HepG2 (cell line): ENCODE measurements around the gene RBBP8. TPM values are rescaled to one million over a fixed set of nuclear protein-coding genes. Genes with fewer than 3 reads are reported as not detected.

Experiments
- ATAC-seq: fragments of 200-7000 bp; cut with Tn5 transposase; 3 replicates; pipeline ENCODE4 v1.9.1; 2020; ENCODE audit warnings: mild to moderate bottlenecking, moderate library complexity
- BruUV-seq: library from RNA; stranded (reverse); fragments of 400-500 nt; replicated peaks from 2 replicates; lab custom pipeline; 2021; lab: Mats Ljungman, UMichigan
- CTCF ChIA-PET: fragments of 300-600 bp; formaldehyde crosslinking; extraction: SDS; loops from one replicate; lab custom pipeline; 2021; ENCODE audit warnings: low total read pairs, inconsistent platforms, low intra/inter-chr PET ratio; lab: Yijun Ruan, JAX
- POLR2A ChIA-PET: fragments of 350-600 bp; sonication (Branson Sonifier 250); formaldehyde crosslinking; loops from one replicate; lab custom pipeline; 2020; ENCODE audit warnings: antibody characterized with exemption, inconsistent platforms; lab: Yijun Ruan, JAX
- DNase-seq: peaks from one replicate; pipeline ENCODE4 v3.0.0-alpha.2; 2015; ENCODE audit warnings: low spot score
- FAIRE-seq: peaks from 3 replicates; lab custom pipeline; 2011; peaks lifted over from hg19 to GRCh38; lab: Jason Lieb, UNC
- H2AFZ ChIP-seq: one replicate; pipeline ENCODE4 v1.6.1; 2011; ENCODE audit warnings: low read length, inconsistent platforms
- H3K27ac ChIP-seq: fragments of 300-600 bp; 3 replicates; pipeline ENCODE4 v1.8.0; 2011; ENCODE audit warnings: mixed run types, mild to moderate bottlenecking, mixed read lengths, low read length, inconsistent platforms; ENCODE audit not compliant: insufficient read depth; ENCODE audit errors: extremely low read length
- H3K27me3 ChIP-seq, 2 experiments: fragments of 200-600 bp in 1 of 2; 2 replicates in 1 of 2; 3 replicates in 1 of 2; pipeline versions ENCODE4 v1.6.0 to v1.8.0; 2011; ENCODE audit warnings: low read length in 2 of 2, mild to moderate bottlenecking in 2 of 2, moderate library complexity in 2 of 2, inconsistent platforms in 1 of 2; ENCODE audit not compliant: insufficient read depth in 2 of 2, control insufficient read depth in 1 of 2
- H3K36me3 ChIP-seq, 2 experiments: fragments of 200-600 bp in 1 of 2; replicated peaks in 1 of 2; 2 replicates in 1 of 2; 3 replicates in 1 of 2; pipeline versions ENCODE4 v1.5.1 to v1.8.0; 2011; ENCODE audit warnings: low read length in 2 of 2, inconsistent platforms in 1 of 2; ENCODE audit not compliant: insufficient read depth in 2 of 2, control insufficient read depth in 1 of 2
- H3K4me1 ChIP-seq: 2 replicates; pipeline ENCODE4 v1.5.1; 2012; ENCODE audit warnings: low read length, inconsistent platforms; ENCODE audit not compliant: insufficient read depth
- H3K4me2 ChIP-seq: 2 replicates; pipeline ENCODE4 v1.6.0; 2011; ENCODE audit warnings: low read depth, low read length, inconsistent platforms
- H3K4me3 ChIP-seq, 3 experiments: fragments of 200-600 bp in 1 of 3; sonication (generic), shearing (Covaris generic) in 1 of 3; replicated peaks in 1 of 3; 2 replicates each; pipeline ENCODE4 v1.5.1; 2011 to 2016; ENCODE audit warnings: low read length in 3 of 3, inconsistent platforms in 2 of 3, low read depth in 2 of 3, mild to moderate bottlenecking in 2 of 3, control low read depth in 1 of 3, mixed read lengths in 1 of 3; ENCODE audit not compliant: insufficient read depth in 1 of 3
- H3K79me2 ChIP-seq: one replicate; pipeline ENCODE4 v1.6.1; 2011; ENCODE audit warnings: low read length, inconsistent platforms; ENCODE audit not compliant: insufficient read depth
- H3K9ac ChIP-seq: 2 replicates; pipeline ENCODE4 v1.6.0; 2011; ENCODE audit warnings: mild to moderate bottlenecking, low read depth, low read length, inconsistent platforms; ENCODE audit not compliant: insufficient read depth
- H3K9me3 ChIP-seq: 2 replicates; pipeline ENCODE4 v1.5.1; 2012; ENCODE audit warnings: mild to moderate bottlenecking, low read length
- H4K20me1 ChIP-seq: 2 replicates; pipeline ENCODE4 v1.6.0; 2011; ENCODE audit warnings: inconsistent platforms, mild to moderate bottlenecking, low read length, moderate library complexity; ENCODE audit not compliant: insufficient read depth
- MED1 ChIP-seq: sonication (generic); formaldehyde crosslinking; IDR thresholded peaks from 2 replicates; pipeline ENCODE4 v1.4.0; 2020; ENCODE audit warnings: missing genetic modification reagents
- ONECUT2 ChIP-seq: sonication (generic); formaldehyde crosslinking; IDR thresholded peaks from 2 replicates; pipeline ENCODE4 v1.4.0; 2020; ENCODE audit warnings: missing genetic modification reagents
- PAX8 ChIP-seq: sonication (generic); formaldehyde crosslinking; IDR thresholded peaks from 2 replicates; pipeline ENCODE4 v1.8.0; 2022; ENCODE audit warnings: mild to moderate bottlenecking, missing genetic modification reagents, borderline replicate concordance
- RCOR2 ChIP-seq: IDR thresholded peaks from 2 replicates; pipeline ENCODE4 v1.6.1; 2016; ENCODE audit warnings: missing biosample characterization, missing genetic modification reagents
- SMARCE1 ChIP-seq: fragments of 450-650 bp; IDR thresholded peaks from 2 replicates; pipeline ENCODE4 v1.6.1; 2017; ENCODE audit warnings: borderline replicate concordance
- ZNF296 ChIP-seq: sonication (generic); formaldehyde crosslinking; conservative IDR thresholded peaks from 2 replicates; pipeline ENCODE4 v1.5.0; 2020; ENCODE audit warnings: mild to moderate bottlenecking, missing genetic modification reagents
- ZNF354B ChIP-seq: sonication (generic); formaldehyde crosslinking; IDR thresholded peaks from 2 replicates; pipeline ENCODE4 v1.8.0; 2022; ENCODE audit warnings: mild to moderate bottlenecking, missing genetic modification reagents
- ZNF546 ChIP-seq: sonication (generic); formaldehyde crosslinking; conservative IDR thresholded peaks from 2 replicates; pipeline ENCODE4 v1.8.1; 2023; ENCODE audit warnings: mild to moderate bottlenecking, missing genetic modification reagents
- ZNF652 ChIP-seq: IDR thresholded peaks from 2 replicates; pipeline ENCODE4 v1.6.1; 2016; ENCODE audit warnings: low read depth, borderline replicate concordance
- WGBS: methylation state at CpG from one replicate; pipeline ENCODE4 v1.1.6; 2017; ENCODE audit warnings: low lambda C conversion rate; 5-methylcytosine and 5-hydroxymethylcytosine counted together
- in situ Hi-C: cut with HindIII; loops from 2 replicates; pipeline ENCODE4 v1.10.0; 2017; ENCODE audit warnings: low pct_unique_long_range_greater_than_20kb; ENCODE audit not compliant: extremely low pct_ligation_motif_present
- intact Hi-C: fragments of 100-400 bp; cut with micrococcal nuclease; formaldehyde crosslinking; loops from one replicate; pipeline ENCODE4 v1.10.0; 2022; ENCODE audit not compliant: unreplicated experiment
- polyA plus RNA-seq, 8 experiments: library from polyadenylated mRNA; depleted of rRNA in 3 of 8; stranded (reverse) in 7 of 8; unstranded in 1 of 8; fragments of >200 nt; fragmentation: Illumina TruSeq in 4 of 8; extraction: Trizol in 4 of 8; gene quantifications; 2 replicates each; pipeline versions ENCODE4 v1.2.1 to v1.2.3, GENCODE V29; 2011 to 2016; ENCODE audit warnings: low read depth in 4 of 8, missing spikeins in 1 of 8, mixed read lengths in 1 of 8; ENCODE audit not compliant: insufficient read depth in 1 of 8
- total RNA-seq, 5 experiments: library from RNA; depleted of rRNA; stranded (reverse); fragments of >200 nt; fragmentation: Illumina TruSeq; extraction: Trizol; gene quantifications; 2 replicates each; pipeline ENCODE4 v1.2.3, GENCODE V29; 2016; ENCODE audit warnings: low read depth in 1 of 5
- TF ChIP-seq, protein P1 (sequence below): sonication (generic); formaldehyde crosslinking; IDR thresholded peaks from 2 replicates; pipeline ENCODE4 v1.4.0; 2020; ENCODE audit warnings: missing genetic modification reagents, borderline replicate concordance

The RBBP8 gene
- total and polyA plus RNA-seq, 2 of the 13 experiments (the other 11 are each of a cell fraction or from before 2014, with no cell fraction given), result 14.2 to 47.4 TPM

DNA sequence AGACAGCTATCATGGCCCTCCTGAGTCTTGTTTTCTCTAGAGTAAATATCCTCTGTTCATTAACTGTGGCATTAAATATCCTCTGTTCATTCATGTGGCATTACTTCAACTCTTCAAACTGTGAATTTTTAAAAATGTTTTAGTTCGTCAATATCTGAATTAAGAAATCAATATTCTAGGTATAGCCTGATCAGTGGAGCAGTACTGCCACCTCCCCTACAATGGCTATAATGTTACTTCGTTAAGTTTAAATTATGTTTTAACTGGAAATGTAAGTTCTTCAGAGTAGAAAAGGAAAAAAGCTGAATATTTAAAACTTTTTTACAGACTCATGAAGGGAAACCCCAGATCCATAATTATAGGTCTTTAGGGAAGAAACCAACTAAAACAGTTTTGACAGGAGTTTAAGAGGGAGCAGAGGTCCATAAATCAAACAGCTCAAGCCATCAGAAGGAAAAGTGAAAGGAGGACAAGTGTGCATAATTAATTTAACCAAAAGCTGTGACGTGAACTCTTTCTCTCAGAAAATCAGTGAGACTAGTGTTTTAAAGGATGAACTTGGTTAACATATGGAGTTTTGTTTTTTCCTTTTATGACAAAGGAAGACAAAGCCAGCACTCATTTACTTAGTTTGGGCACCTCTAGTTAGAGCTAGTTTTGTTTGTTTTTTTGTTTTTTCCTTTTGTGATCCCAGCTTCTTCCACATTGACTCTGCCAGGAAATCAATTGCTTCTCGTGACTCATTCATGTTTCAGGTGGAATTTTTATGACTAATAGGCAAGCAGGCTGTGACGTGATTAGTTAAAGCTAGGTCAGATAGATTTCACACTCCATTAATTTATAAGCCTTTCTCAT is 44.9 kb downstream of the RBBP8 start:
- BruUV-seq, result TSS peak; percentile 22
- CTCF ChIA-PET, result no interaction called here
- DNase-seq, result no peak

DNA sequence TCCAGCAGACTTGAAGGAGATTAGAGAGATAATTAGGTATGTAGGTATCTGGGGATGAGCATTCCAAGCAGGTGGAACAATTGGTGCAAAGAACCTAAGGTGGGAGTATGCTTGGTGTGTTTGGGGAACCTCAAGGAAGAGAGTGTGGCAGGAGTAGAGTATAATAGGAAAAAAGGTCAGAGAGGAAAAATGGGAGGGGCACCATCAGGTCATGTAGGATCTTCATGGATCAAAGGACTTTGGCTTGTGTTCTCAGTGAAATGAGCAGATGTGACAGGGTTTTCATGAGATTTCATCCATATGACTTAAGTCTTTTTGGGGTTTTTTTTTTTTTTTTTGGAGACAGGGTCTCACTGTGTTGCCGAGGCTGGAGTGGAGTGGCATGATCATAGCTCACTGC is 47.3 kb downstream of the RBBP8 start:
- BruUV-seq, result no TSS peak
- H3K27ac ChIP-seq, result no peak overlapping the region
- H3K27me3 ChIP-seq, result no peaks in the 10 kb centered on the region
- H3K4me1 ChIP-seq, result no peaks in the 10 kb centered on the region
- H3K79me2 ChIP-seq, result no peaks in the 10 kb centered on the region
- intact Hi-C loops (loop anchor here (5.0 kb wide), 1 partner anchor 183 kb away; no protein-coding TSS in a partner anchor), in situ Hi-C loops (no loop called here)
- H3K36me3 ChIP-seq, result peaks cover 3 to 21% of the 10 kb centered on the region in 2 experiments; a peak in 2 of 5 replicates
- FAIRE-seq (no peak), ATAC-seq (no peak), DNase-seq (no peak)
- no peak overlapping the region for H3K4me2 ChIP-seq
- no peak overlapping the region for H2AFZ ChIP-seq
- POLR2A ChIA-PET, result no interaction called here
- H4K20me1 ChIP-seq, result no peaks in the 10 kb centered on the region
- H3K4me3 ChIP-seq, result no peak overlapping the region
- TF ChIP-seq PAX8 (no peak), SMARCE1 (no peak), ONECUT2 (no peak), ZNF652 (CRISPR knock-in tag) (no peak), ZNF546 (no peak), MED1 (CRISPR knock-in tag) (no peak)
- WGBS, result 100% methylated on average over 1 of the region's 1 CpG
- H3K9me3 ChIP-seq, result no peaks in the 10 kb centered on the region
- CTCF ChIA-PET, result no interaction called here
- no peak overlapping the region for H3K9ac ChIP-seq

More for the DNA sequence above, 44.9 kb downstream of the RBBP8 start:
- FAIRE-seq, result no peak
- Histone ChIP-seq H3K9ac (no peak overlapping the region), H3K4me1 (no peaks in the 10 kb centered on the region), H2AFZ (no peak overlapping the region), H3K36me3 (peaks cover 1 to 24% of the 10 kb centered on the region in 2 experiments; a peak in 3 of 5 replicates), H3K79me2 (no peaks in the 10 kb centered on the region), H3K4me3 (no peak overlapping the region), H3K27ac (no peak overlapping the region), H3K4me2 (no peak overlapping the region), H4K20me1 (no peaks in the 10 kb centered on the region), H3K27me3 (no peaks in the 10 kb centered on the region), H3K9me3 (no peaks in the 10 kb centered on the region)
- in situ Hi-C loops (loop anchor here (10.0 kb wide), 1 partner anchor 163 kb away; no protein-coding TSS in a partner anchor), intact Hi-C loops (no loop called here)
- POLR2A ChIA-PET, result no interaction called here
- WGBS, result 96% methylated on average over 5 of the region's 5 CpGs
- no peak for ATAC-seq
- TF ChIP-seq RCOR2 (CRISPR knock-in tag) (no peak), ZNF296 (CRISPR knock-in tag) (no peak), ZNF354B (CRISPR knock-in tag) (no peak)
- TF ChIP-seq, protein P1, sequence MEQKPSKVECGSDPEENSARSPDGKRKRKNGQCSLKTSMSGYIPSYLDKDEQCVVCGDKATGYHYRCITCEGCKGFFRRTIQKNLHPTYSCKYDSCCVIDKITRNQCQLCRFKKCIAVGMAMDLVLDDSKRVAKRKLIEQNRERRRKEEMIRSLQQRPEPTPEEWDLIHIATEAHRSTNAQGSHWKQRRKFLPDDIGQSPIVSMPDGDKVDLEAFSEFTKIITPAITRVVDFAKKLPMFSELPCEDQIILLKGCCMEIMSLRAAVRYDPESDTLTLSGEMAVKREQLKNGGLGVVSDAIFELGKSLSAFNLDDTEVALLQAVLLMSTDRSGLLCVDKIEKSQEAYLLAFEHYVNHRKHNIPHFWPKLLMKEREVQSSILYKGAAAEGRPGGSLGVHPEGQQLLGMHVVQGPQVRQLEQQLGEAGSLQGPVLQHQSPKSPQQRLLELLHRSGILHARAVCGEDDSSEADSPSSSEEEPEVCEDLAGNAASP (CRISPR knock-in tag), result no peak
